WTC11 (cell line): ENCODE measurements around the gene MALT1. TPM values are rescaled to one million over a fixed set of nuclear protein-coding genes. Genes with fewer than 3 reads are reported as not detected.

ENCODE experiments used
- ATAC-seq: fragments of 200-7000 bp; cut with Tn5 transposase; 2 replicates; pipeline ENCODE4 v1.10.0; 2021; ENCODE audit warnings: mild to moderate bottlenecking, moderate library complexity
- CTCF ChIA-PET: fragments of 300-600 bp; sonication (Branson Sonifier 250); formaldehyde crosslinking; loops from one replicate; lab custom pipeline; 2021; ENCODE audit warnings: antibody characterized with exemption; lab: Charles Lee
- POLR2A ChIA-PET: fragments of 350-600 bp; sonication (Branson Sonifier 250); formaldehyde crosslinking; loops from one replicate; lab custom pipeline; 2021; ENCODE audit warnings: antibody characterized with exemption; lab: Charles Lee
- DNase-seq: peaks from one replicate; pipeline ENCODE4 v3.0.0; 2021; ENCODE audit warnings: low spot score
- H3K27ac Mint-ChIP-seq: 2 replicates; pipeline ENCODE4 v1.8.0; 2021; ENCODE audit warnings: mixed read lengths
- H3K27me3 Mint-ChIP-seq: 2 replicates; pipeline ENCODE4 v1.8.0; 2021; ENCODE audit warnings: low read depth, mild to moderate bottlenecking, moderate library complexity, mixed read lengths
- H3K36me3 Mint-ChIP-seq: 2 replicates; pipeline ENCODE4 v1.8.0; 2021; ENCODE audit warnings: mixed read lengths
- H3K4me1 Mint-ChIP-seq: 2 replicates; pipeline ENCODE4 v1.8.0; 2022; ENCODE audit warnings: mixed read lengths
- H3K4me3 Mint-ChIP-seq: 2 replicates; pipeline ENCODE4 v1.8.0; 2021; ENCODE audit warnings: mild to moderate bottlenecking, moderate library complexity, mixed read lengths
- H3K9me3 Mint-ChIP-seq: 2 replicates; pipeline ENCODE4 v1.8.0; 2021; ENCODE audit warnings: mixed read lengths
- CBFB ChIP-seq: sonication (generic); formaldehyde crosslinking; IDR thresholded peaks from 2 replicates; pipeline ENCODE4 v1.8.1; 2022; ENCODE audit warnings: mild to moderate bottlenecking, low read depth, missing genetic modification reagents
- CREB1 ChIP-seq: sonication (generic); formaldehyde crosslinking; IDR thresholded peaks from 2 replicates; pipeline ENCODE4 v1.8.0; 2023; ENCODE audit warnings: mild to moderate bottlenecking, missing genetic modification reagents
- FOXP1 ChIP-seq: sonication (generic); formaldehyde crosslinking; IDR thresholded peaks from 2 replicates; pipeline ENCODE4 v1.8.0; 2022; ENCODE audit warnings: missing genetic modification reagents, mild to moderate bottlenecking, moderate library complexity, borderline replicate concordance
- GTF2I ChIP-seq: fragments of 250-450 bp; sonication (Bioruptor Pico); conservative IDR thresholded peaks from 2 replicates; pipeline ENCODE4 v1.4.0; 2021; ENCODE audit warnings: mild to moderate bottlenecking
- JUN ChIP-seq: sonication (generic); formaldehyde crosslinking; IDR thresholded peaks from 2 replicates; pipeline ENCODE4 v1.8.0; 2023; ENCODE audit warnings: mild to moderate bottlenecking, missing genetic modification reagents
- KAT7 ChIP-seq: sonication (generic); formaldehyde crosslinking; IDR thresholded peaks from 2 replicates; pipeline ENCODE4 v1.8.1; 2023; ENCODE audit warnings: missing genetic modification reagents, mild to moderate bottlenecking, borderline replicate concordance
- MXD4 ChIP-seq: fragments of 250-450 bp; sonication (Bioruptor Pico); IDR thresholded peaks from 2 replicates; pipeline ENCODE4 v1.8.0; 2021; ENCODE audit warnings: mild to moderate bottlenecking, moderate library complexity, borderline replicate concordance
- NFATC4 ChIP-seq: fragments of 250-450 bp; sonication (Bioruptor Pico); IDR thresholded peaks from 2 replicates; pipeline ENCODE4 v1.9.0; 2021; ENCODE audit warnings: mild to moderate bottlenecking
- OVOL2 ChIP-seq: fragments of 250-450 bp; sonication (Bioruptor Pico); IDR thresholded peaks from 2 replicates; pipeline ENCODE4 v1.9.0; 2021; ENCODE audit warnings: mild to moderate bottlenecking, borderline replicate concordance
- SMAD3 ChIP-seq: sonication (generic); formaldehyde crosslinking; IDR thresholded peaks from 2 replicates; pipeline ENCODE4 v1.8.0; 2022; ENCODE audit warnings: missing genetic modification reagents, mild to moderate bottlenecking, borderline replicate concordance
- TEAD1 ChIP-seq: sonication (generic); formaldehyde crosslinking; IDR thresholded peaks from 2 replicates; pipeline ENCODE4 v1.8.0; 2022; ENCODE audit warnings: mild to moderate bottlenecking, missing genetic modification reagents
- TP53 ChIP-seq: sonication (generic); formaldehyde crosslinking; IDR thresholded peaks from 2 replicates; pipeline ENCODE4 v1.8.1; 2023; ENCODE audit warnings: mild to moderate bottlenecking, missing genetic modification reagents
- ZNF317 ChIP-seq: sonication (generic); formaldehyde crosslinking; IDR thresholded peaks from 2 replicates; pipeline ENCODE4 v1.8.1; 2023; ENCODE audit warnings: low read depth, mild to moderate bottlenecking, moderate library complexity, missing genetic modification reagents, borderline replicate concordance
- total RNA-seq: library from RNA; stranded (reverse); gene quantifications from 3 replicates; pipeline ENCODE4 v1.2.3, GENCODE V29; 2021
- TF ChIP-seq, protein P1 (sequence below): sonication (generic); formaldehyde crosslinking; IDR thresholded peaks from 2 replicates; pipeline ENCODE4 v1.8.0; 2022; ENCODE audit warnings: missing genetic modification reagents
- TF ChIP-seq, protein P2 (sequence below): fragments of 250-450 bp; sonication (Bioruptor Pico); IDR thresholded peaks from 2 replicates; pipeline ENCODE4 v2.1.2; 2022; ENCODE audit warnings: mild to moderate bottlenecking, moderate library complexity
- TF ChIP-seq, protein P3 (sequence below): sonication (generic); formaldehyde crosslinking; conservative IDR thresholded peaks from 2 replicates; pipeline ENCODE4 v1.8.1; 2023; ENCODE audit warnings: mild to moderate bottlenecking, low read depth, missing genetic modification reagents, moderate library complexity

MALT1 gene
- total RNA-seq, 1 experiment from 2014 or later: 13.2 TPM

DNA sequence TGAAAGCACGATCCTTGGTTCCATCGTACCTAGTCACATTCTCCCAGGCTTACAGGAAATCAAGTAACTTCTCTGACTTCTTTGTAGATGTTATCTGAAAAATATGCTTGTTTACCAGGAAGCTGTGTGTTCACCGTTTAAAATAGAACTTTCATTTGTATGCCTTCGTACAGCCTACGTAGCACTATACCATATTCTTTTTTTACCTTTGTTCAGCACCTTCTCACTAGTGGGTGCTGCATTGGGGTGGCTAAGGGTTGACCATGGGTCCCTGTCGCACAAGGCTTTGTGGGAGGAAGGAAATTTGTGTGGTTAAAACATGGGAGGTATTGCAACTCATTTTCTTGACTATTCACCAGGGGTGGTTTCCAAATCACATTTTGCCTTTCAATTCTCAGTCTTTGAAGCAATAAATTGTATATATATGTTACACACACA is 16.6 kb downstream of the MALT1 start:
- no peaks in the 10 kb centered on the region for H3K27me3 Mint-ChIP-seq
- DNase-seq (no peak), ATAC-seq (no peak)
- ChIA-PET POLR2A (no interaction called here), CTCF (interaction anchor here (1.3 kb wide), 1 partner anchor 76 kb away, joined by 7 read pairs; no protein-coding TSS in a partner anchor)
- H3K4me1 Mint-ChIP-seq: no peaks in the 10 kb centered on the region
- no peak for TF ChIP-seq SMAD3 (CRISPR knock-in tag)
- TF ChIP-seq OVOL2 (CRISPR knock-in tag): no peak
- no peak for TF ChIP-seq ZNF317 (CRISPR knock-in tag)
- TF ChIP-seq JUN (CRISPR knock-in tag): no peak
- TF ChIP-seq, protein P1, sequence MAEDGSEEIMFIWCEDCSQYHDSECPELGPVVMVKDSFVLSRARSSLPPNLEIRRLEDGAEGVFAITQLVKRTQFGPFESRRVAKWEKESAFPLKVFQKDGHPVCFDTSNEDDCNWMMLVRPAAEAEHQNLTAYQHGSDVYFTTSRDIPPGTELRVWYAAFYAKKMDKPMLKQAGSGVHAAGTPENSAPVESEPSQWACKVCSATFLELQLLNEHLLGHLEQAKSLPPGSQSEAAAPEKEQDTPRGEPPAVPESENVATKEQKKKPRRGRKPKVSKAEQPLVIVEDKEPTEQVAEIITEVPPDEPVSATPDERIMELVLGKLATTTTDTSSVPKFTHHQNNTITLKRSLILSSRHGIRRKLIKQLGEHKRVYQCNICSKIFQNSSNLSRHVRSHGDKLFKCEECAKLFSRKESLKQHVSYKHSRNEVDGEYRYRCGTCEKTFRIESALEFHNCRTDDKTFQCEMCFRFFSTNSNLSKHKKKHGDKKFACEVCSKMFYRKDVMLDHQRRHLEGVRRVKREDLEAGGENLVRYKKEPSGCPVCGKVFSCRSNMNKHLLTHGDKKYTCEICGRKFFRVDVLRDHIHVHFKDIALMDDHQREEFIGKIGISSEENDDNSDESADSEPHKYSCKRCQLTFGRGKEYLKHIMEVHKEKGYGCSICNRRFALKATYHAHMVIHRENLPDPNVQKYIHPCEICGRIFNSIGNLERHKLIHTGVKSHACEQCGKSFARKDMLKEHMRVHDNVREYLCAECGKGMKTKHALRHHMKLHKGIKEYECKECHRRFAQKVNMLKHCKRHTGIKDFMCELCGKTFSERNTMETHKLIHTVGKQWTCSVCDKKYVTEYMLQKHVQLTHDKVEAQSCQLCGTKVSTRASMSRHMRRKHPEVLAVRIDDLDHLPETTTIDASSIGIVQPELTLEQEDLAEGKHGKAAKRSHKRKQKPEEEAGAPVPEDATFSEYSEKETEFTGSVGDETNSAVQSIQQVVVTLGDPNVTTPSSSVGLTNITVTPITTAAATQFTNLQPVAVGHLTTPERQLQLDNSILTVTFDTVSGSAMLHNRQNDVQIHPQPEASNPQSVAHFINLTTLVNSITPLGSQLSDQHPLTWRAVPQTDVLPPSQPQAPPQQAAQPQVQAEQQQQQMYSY (CRISPR knock-in tag): no peak
- TF ChIP-seq GTF2I (CRISPR knock-in tag): no peak
- TF ChIP-seq MXD4 (CRISPR knock-in tag): no peak
- no peak overlapping the region for H3K27ac Mint-ChIP-seq
- peaks cover 4% of the 10 kb centered on the region; the same call in 1 of the 2 replicates for H3K9me3 Mint-ChIP-seq
- H3K4me3 Mint-ChIP-seq: no peak overlapping the region
- peaks cover 14% of the 10 kb centered on the region for H3K36me3 Mint-ChIP-seq

DNA sequence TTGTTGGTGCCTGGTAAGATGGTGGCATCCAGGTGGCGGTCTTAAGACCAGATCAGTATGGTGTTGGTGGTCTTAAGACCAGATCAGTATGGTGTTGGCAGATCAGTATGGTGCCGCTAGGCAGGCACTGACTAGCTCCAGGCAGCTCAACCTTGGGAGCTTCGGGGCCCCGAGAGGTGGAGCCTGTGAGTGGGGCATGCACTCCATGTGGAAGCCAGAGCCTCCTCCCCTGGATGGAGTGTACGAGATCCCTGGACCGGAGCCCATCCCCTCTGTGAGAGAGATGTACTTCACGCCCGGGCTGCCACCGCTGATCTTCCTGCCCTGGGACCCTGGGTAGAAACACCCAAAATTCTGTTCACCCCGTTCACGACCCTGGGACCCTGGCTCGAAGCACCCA is 19.0 kb downstream of the MALT1 start:
- H3K4me1 Mint-ChIP-seq: peaks cover 7% of the 10 kb centered on the region
- peaks cover 11% of the 10 kb centered on the region for H3K9me3 Mint-ChIP-seq
- H3K36me3 Mint-ChIP-seq: peaks cover 16% of the 10 kb centered on the region
- no peak overlapping the region for H3K27ac Mint-ChIP-seq
- no peak for TF ChIP-seq KAT7 (CRISPR knock-in tag)
- TF ChIP-seq, protein P2, sequence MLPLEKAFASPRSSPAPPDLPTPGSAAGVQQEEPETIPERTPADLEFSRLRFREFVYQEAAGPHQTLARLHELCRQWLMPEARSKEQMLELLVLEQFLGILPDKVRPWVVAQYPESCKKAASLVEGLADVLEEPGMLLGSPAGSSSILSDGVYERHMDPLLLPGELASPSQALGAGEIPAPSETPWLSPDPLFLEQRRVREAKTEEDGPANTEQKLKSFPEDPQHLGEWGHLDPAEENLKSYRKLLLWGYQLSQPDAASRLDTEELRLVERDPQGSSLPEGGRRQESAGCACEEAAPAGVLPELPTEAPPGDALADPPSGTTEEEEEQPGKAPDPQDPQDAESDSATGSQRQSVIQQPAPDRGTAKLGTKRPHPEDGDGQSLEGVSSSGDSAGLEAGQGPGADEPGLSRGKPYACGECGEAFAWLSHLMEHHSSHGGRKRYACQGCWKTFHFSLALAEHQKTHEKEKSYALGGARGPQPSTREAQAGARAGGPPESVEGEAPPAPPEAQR (CRISPR knock-in tag): no peak
- TF ChIP-seq FOXP1 (CRISPR knock-in tag): no peak
- TF ChIP-seq TP53 (CRISPR knock-in tag): no peak
- no peak for TF ChIP-seq ZNF317 (CRISPR knock-in tag)
- TF ChIP-seq SMAD3 (CRISPR knock-in tag): no peak
- TF ChIP-seq, protein P3, sequence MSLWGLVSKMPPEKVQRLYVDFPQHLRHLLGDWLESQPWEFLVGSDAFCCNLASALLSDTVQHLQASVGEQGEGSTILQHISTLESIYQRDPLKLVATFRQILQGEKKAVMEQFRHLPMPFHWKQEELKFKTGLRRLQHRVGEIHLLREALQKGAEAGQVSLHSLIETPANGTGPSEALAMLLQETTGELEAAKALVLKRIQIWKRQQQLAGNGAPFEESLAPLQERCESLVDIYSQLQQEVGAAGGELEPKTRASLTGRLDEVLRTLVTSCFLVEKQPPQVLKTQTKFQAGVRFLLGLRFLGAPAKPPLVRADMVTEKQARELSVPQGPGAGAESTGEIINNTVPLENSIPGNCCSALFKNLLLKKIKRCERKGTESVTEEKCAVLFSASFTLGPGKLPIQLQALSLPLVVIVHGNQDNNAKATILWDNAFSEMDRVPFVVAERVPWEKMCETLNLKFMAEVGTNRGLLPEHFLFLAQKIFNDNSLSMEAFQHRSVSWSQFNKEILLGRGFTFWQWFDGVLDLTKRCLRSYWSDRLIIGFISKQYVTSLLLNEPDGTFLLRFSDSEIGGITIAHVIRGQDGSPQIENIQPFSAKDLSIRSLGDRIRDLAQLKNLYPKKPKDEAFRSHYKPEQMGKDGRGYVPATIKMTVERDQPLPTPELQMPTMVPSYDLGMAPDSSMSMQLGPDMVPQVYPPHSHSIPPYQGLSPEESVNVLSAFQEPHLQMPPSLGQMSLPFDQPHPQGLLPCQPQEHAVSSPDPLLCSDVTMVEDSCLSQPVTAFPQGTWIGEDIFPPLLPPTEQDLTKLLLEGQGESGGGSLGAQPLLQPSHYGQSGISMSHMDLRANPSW (CRISPR knock-in tag): no peak
- no peak for TF ChIP-seq CREB1 (CRISPR knock-in tag)
- TF ChIP-seq NFATC4 (CRISPR knock-in tag): no peak
- no peak for TF ChIP-seq CBFB (CRISPR knock-in tag)
- TF ChIP-seq TEAD1 (CRISPR knock-in tag): no peak
- ChIA-PET CTCF (interaction anchor here (1.5 kb wide), 1 partner anchor 19 kb away, joined by 3 read pairs; the partner anchor contains the start of gene MALT1), POLR2A (no interaction called here)
- no peak for ATAC-seq
- no peaks in the 10 kb centered on the region for H3K27me3 Mint-ChIP-seq
- H3K4me3 Mint-ChIP-seq: no peak overlapping the region
- no peak for DNase-seq
